ENCODE measurements around the gene WDR47.
"Not testable (repeated sequence)": the region's sequence is repeated elsewhere in the genome, so short reads cannot be mapped to it uniquely, and the experiment has no call there.

The WDR47 gene

DNA sequence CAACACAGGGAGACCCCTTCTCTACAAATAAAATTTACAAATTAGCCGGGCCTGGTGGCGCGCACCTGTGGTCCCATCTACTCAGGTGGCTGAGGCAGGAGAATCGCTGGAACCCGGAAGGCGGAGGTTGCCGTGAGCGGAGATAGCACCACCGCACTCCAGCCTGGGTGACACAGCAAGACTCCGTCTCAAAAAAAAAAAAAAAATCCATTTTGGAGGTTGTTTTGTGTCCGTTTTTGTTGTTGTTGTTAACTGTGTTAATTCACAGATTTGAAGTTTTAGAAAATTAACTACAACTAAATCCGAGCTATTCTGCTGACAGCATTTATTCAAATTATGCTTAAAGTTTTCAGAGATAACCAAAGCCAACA, 79.2 kb downstream of the WDR47 start:
- no peak for DNase-seq (ENCODE audit: low spot score)

- DNase-seq (ENCODE audit: low spot score), result no peak
Measured at GRCh38 chr1:108961752-108962486, 80.0 kb downstream of the WDR47 start.

DNA sequence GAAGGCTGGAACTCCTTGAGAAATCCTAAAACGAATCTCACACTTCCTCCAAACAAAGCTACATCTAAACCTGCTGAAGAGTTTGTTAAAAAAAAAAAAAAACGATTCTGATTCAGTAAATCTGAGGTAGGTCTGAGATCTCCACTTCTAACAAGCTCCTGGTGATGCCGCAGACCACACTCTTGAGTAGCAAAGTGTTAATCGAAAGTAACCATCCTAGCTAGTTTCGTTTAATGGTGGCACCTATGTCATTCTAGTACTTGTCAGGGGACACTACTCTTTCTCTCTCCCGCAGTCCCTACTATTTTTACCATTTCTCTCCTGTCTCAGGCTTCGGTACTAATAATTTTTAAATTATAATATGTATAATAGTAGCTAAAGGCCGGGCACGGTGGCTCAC, 80.7 kb downstream of the WDR47 start:
- no peak for DNase-seq (ENCODE audit: low spot score)

DNA sequence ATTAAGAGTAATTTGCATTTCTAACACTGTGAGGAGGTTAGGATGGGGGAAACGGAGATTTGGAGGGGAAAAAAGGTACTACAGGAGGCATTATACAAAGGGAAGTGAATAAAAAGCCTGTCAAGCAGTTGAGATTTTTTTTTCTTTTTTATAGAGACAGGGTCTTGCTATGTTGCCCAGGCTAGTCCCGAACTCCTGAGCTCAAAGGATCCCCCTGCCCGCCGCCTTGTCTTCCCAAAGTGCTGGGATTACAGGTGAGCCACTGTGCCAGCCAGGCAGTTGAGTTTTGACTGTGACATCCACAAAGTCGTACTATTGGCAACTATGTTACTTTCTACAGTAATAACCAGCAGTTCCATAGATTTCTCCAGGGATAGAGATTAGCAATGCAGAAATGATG, 81.2 kb downstream of the WDR47 start:
- no peak for DNase-seq (ENCODE audit: low spot score)

GRCh38 chr1:108957888-108958287, 84.0 kb downstream of the WDR47 start:
- DNase-seq (ENCODE audit: low spot score), result no peak

DNA sequence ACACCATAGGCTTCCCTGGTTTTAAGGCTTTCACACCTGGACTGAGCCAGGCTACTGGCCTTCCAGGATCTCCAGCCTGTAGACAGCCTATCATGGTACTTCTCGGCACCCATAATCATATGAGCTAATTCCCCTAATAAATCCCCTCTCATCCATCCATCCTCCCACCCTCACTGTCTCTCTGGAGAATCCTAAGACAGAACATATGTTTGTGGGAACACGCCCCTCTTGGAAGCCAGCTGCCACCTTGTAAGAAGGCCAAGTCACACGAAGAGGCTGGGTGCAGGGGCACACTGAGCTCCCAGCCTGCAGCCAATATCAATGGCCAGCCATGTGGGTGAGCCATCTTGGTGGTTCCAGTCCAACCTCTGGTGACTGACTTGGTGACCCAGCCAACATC, 86.0 kb downstream of the WDR47 start:
- DNase-seq (ENCODE audit: low spot score), result no peak

DNA sequence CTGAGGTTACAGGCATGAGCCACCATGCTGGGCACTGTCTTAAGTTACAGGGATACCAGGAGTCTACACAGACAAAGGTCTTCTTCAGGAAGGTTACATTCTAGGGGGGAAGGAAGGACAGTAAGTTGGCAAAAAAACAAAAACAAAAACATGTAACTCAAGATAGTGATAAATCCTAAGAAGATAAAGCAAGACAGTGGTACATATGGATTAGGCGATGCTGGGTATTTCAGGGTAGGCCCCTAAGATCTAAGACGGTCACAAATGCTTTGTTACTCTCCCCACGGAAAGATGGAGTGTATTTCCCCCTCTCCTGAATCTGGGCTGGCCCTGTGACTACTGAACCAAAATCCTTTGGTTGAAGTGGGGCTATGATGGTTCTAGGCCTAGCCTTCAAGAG, 86.8 kb downstream of the WDR47 start:
- no peak for DNase-seq (ENCODE audit: low spot score)

DNA sequence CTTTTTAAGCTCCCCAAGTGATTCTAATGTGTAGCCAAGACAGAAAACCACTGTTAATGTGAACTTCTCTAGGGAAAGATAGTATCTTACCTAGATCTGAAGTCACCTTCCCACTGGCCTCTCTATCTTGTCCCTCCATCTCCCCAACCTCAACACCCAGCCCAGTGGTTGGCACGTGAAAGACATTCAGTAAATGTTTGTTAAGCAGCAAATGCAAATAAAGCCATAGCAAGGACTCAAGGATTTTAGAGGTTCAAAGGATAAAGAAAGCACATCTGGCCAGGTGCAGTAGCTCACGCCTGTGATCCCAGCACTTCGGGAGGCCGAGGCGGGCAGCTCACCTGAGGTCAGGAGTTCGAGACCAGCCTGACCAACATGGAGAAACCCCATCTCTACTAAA, 88.5 kb downstream of the WDR47 start:
- DNase-seq (ENCODE audit: low spot score), result no peak

DNA sequence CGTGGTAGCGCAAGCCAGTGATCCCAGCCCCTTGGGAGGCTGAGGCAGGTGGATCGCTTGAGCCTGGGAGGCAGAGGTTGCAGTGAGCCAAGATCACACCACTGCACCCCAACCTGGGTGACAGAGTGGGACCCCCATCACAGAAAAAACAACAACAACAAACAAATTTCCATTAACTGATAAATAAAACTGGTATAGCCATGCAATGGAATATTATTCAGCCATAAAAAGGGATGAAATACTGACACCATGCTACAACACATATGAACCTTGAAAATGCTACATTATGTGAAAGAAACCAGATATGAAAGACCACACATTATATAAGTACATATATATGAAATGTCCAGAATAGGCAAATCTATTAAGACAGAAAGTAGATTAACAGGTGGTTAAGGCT, 90.7 kb downstream of the WDR47 start:
- no peak for DNase-seq (ENCODE audit: low spot score)

DNA sequence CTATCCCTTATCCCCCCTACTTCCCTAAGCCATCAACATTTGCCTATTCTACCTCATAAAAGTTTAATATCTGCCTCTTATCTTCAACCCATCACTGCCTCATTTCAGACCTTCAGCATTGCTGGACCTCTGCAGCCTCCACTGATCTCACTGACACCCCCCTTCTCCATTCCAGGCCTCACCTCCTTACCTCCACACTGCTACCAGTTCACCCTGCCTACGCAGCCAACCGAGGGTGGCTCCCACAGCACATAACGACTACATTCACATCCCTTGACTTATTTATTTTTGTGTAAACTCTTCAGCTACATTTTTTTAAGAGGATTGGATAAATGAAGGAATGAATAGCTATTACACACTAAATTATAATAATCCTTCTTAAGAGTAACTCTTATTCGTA, 92.9 kb downstream of the WDR47 start:
- DNase-seq (ENCODE audit: low spot score), result no peak

GRCh38 chr1:108947871-108948525, 93.9 kb downstream of the WDR47 start:
- peak; percentile 33 for DNase-seq (ENCODE audit: low spot score)

GRCh38 chr1:108936170-108936569, 105.7 kb downstream of the WDR47 start:
- DNase-seq (ENCODE audit: low spot score), result no peak

GRCh38 chr1:108933944-108934343, 108.0 kb downstream of the WDR47 start:
- DNase-seq (ENCODE audit: low spot score), result no peak

DNA sequence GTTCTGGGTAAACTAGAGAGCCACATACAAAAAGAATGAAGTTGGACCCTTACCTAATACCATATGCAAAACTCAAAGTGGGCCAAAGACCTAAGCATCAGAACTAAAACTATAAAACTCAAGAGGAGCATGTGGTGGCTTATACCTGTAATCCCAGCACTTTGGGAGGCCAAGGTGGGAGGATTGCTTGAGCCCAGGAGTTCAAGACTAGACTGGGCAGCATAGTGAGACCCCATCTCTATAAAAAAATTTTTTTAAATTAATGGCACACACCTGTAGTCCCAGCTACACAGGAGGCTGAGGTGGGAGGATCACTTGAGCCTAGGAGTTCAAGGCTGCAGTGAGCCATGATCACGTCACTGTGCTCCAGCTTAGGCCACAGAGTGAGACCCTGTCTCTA, 114.3 kb downstream of the WDR47 start:
- DNase-seq (ENCODE audit: low spot score), result not testable (repeated sequence)

DNA sequence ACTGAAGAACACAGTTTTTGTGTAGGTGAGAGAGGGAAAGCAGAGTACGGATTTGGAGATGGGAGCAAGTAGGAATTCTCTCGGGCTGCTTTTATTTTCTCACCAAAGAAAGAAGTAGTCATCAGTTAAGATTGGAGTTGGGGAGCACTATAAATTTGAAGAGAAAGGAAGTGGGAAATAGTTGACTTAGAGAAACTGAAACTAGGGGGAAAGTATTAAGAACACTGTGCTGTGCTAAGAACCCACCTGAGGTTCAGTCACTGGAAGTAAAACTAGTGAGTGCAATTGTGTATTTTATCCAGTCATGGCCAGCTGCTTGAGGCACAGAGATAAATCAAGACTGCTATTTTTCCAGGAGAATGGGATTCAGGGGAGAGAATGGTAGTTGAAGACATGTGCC, 116.0 kb downstream of the WDR47 start:
- no peak for DNase-seq (ENCODE audit: low spot score)

Data from globus pallidus (tissue), 1 donor.